K562 (cell line): ENCODE results near the gene KLHL24. TPM values are rescaled to one million over a fixed set of nuclear protein-coding genes. Genes with fewer than 3 reads are reported as not detected.
A peak's percentile ranks its signal among the peaks of the same experiment; 100 is the strongest.

Source experiments
- ATAC-seq: fragments of 200-7000 bp; cut with Tn5 transposase; 3 replicates; pipeline ENCODE4 v1.9.1; 2020; ENCODE audit warnings: moderate library complexity
- BruUV-seq: library from RNA; stranded (reverse); fragments of 400-500 nt; replicated peaks from 2 replicates; lab custom pipeline; 2021; lab: Mats Ljungman, UMichigan
- CTCF ChIA-PET: fragments of 300-600 bp; formaldehyde crosslinking; extraction: SDS; loops from one replicate; lab custom pipeline; 2021; ENCODE audit warnings: low intra/inter-chr PET ratio; lab: Yijun Ruan, JAX
- POLR2A ChIA-PET: fragments of 300-600, 350-650 bp; sonication (Branson Sonifier 250); formaldehyde crosslinking; extraction: SDS; loops from one replicate; lab custom pipeline; 2021; ENCODE audit warnings: antibody characterized with exemption, inconsistent platforms; lab: Yijun Ruan, JAX
- DNase-seq, 4 experiments: peaks; one replicate each; pipeline versions ENCODE4 v3.0.0 to v3.0.0-alpha.2; 2011 to 2018; ENCODE audit warnings: low spot score in 3 of 4, mixed read lengths in 3 of 4; ENCODE audit errors: extremely low read depth in 1 of 4
- FAIRE-seq: peaks from 2 replicates; lab custom pipeline; 2011; peaks lifted over from hg19 to GRCh38; lab: Jason Lieb, UNC
- H2AFZ ChIP-seq: 2 replicates; pipeline ENCODE4 v1.6.0; 2011; ENCODE audit warnings: low read depth, low read length, control low read depth, inconsistent platforms
- H3K27ac ChIP-seq: fragments of 200-600 bp; 3 replicates; pipeline ENCODE4 v1.8.0; 2011; ENCODE audit warnings: low read depth, mild to moderate bottlenecking, control low read depth, inconsistent platforms, low read length, moderate library complexity, mixed read lengths; ENCODE audit errors: extremely low read depth
- H3K27me3 ChIP-seq, 2 experiments: fragments of 300-600 bp in 1 of 2; 2 replicates in 1 of 2; 3 replicates in 1 of 2; pipeline versions ENCODE4 v1.6.0 to v1.8.0; 2011; ENCODE audit warnings: inconsistent platforms in 2 of 2, low read length in 2 of 2, mild to moderate bottlenecking in 1 of 2, mixed read lengths in 1 of 2, moderate library complexity in 1 of 2; ENCODE audit not compliant: control insufficient read depth in 2 of 2, insufficient read depth in 2 of 2
- H3K36me3 ChIP-seq: fragments of 300-600 bp; 3 replicates; pipeline ENCODE4 v1.8.0; 2011; ENCODE audit warnings: mild to moderate bottlenecking, low read length, inconsistent platforms; ENCODE audit not compliant: control insufficient read depth, insufficient read depth
- H3K4me1 ChIP-seq, 2 experiments: fragments of 200-600 bp in 1 of 2; replicated peaks in 1 of 2; 2 replicates in 1 of 2; 3 replicates in 1 of 2; pipeline versions ENCODE4 v1.5.1 to v1.8.0; 2011; ENCODE audit warnings: inconsistent platforms in 2 of 2, low read length in 2 of 2, mild to moderate bottlenecking in 1 of 2, mixed read lengths in 1 of 2, moderate library complexity in 1 of 2; ENCODE audit not compliant: control insufficient read depth in 2 of 2, insufficient read depth in 2 of 2
- H3K4me2 ChIP-seq: 2 replicates; pipeline ENCODE4 v1.6.1; 2011; ENCODE audit warnings: low read length, control low read depth, inconsistent platforms, mixed read lengths; ENCODE audit not compliant: insufficient read depth
- H3K4me3 ChIP-seq: fragments of 200-600 bp; sonication (generic), shearing (Covaris generic); 2 replicates; pipeline ENCODE4 v1.5.1; 2016; ENCODE audit warnings: control low read depth, inconsistent platforms
- H3K79me2 ChIP-seq: fragments of 200-600 bp; 3 replicates; pipeline ENCODE4 v1.8.0; 2011; ENCODE audit warnings: low read length, inconsistent platforms; ENCODE audit not compliant: control insufficient read depth, insufficient read depth
- H3K9ac ChIP-seq, 2 experiments: 2 replicates each; pipeline versions ENCODE4 v1.6.0 to v1.6.1; 2011; ENCODE audit warnings: low read depth in 2 of 2, low read length in 2 of 2, control low read depth in 1 of 2, inconsistent platforms in 1 of 2, mild to moderate bottlenecking in 1 of 2, mixed read lengths in 1 of 2; ENCODE audit not compliant: insufficient read depth in 1 of 2
- H3K9me1 ChIP-seq: one replicate; pipeline ENCODE4 v1.6.0; 2011; ENCODE audit warnings: inconsistent platforms, mild to moderate bottlenecking, low read length, moderate library complexity; ENCODE audit not compliant: control insufficient read depth, insufficient read depth
- H3K9me3 ChIP-seq: replicated peaks from 2 replicates; pipeline ENCODE4 v1.5.1; 2011; ENCODE audit warnings: low read depth, low read length, inconsistent platforms; ENCODE audit not compliant: control insufficient read depth, insufficient read depth
- H4K20me1 ChIP-seq: replicated peaks from 2 replicates; pipeline ENCODE4 v1.6.1; 2011; ENCODE audit warnings: low read length, inconsistent platforms, mixed read lengths; ENCODE audit not compliant: control insufficient read depth, insufficient read depth
- ARID2 ChIP-seq: fragments of 450-650 bp; IDR thresholded peaks from 2 replicates; pipeline ENCODE4 v1.6.1; 2017; ENCODE audit warnings: antibody characterized with exemption, mild to moderate bottlenecking
- BACH1 ChIP-seq: fragments of 200-800 bp; sonication (Bioruptor generic); IDR thresholded peaks from 2 replicates; pipeline ENCODE4 v1.6.1; 2016; ENCODE audit warnings: missing genetic modification characterization, missing compliant biosample characterization
- CTCF ChIP-seq, 3 experiments: IDR thresholded peaks in 2 of 3; conservative IDR thresholded peaks in 1 of 3; 2 replicates each; pipeline ENCODE4 v1.5.1; 2011 to 2012; ENCODE audit warnings: low read length in 3 of 3, mild to moderate bottlenecking in 3 of 3, control low read depth in 2 of 3, improper control_type of control experiment in 1 of 3, inconsistent platforms in 1 of 3, low read depth in 1 of 3, mixed read lengths in 1 of 3, moderate library complexity in 1 of 3; ENCODE audit not compliant: insufficient read depth in 2 of 3
- E2F4 ChIP-seq: sonication (generic); formaldehyde crosslinking; IDR thresholded peaks from 2 replicates; pipeline ENCODE4 v1.8.0; 2022; ENCODE audit warnings: mild to moderate bottlenecking, low read depth, missing genetic modification reagents
- E2F8 ChIP-seq: fragments of 450-650 bp; IDR thresholded peaks from 2 replicates; pipeline ENCODE4 v1.7.1; 2018; ENCODE audit warnings: mild to moderate bottlenecking, low read depth; ENCODE audit not compliant: partially characterized antibody
- EP300 ChIP-seq: IDR thresholded peaks from 2 replicates; pipeline ENCODE4 v1.6.1; 2012; ENCODE audit warnings: low read length, improper control_type of control experiment
- GABPB2 ChIP-seq: fragments of 250-450 bp; sonication (Bioruptor Pico); conservative IDR thresholded peaks from 2 replicates; pipeline ENCODE4 v1.5.1; 2021; ENCODE audit warnings: mild to moderate bottlenecking
- HMBOX1 ChIP-seq: sonication (generic); IDR thresholded peaks from 2 replicates; pipeline ENCODE4 v1.6.1; 2016
- KDM4B ChIP-seq, 2 experiments: fragments of 450-650 bp in 1 of 2; sonication (generic) in 1 of 2; IDR thresholded peaks; 2 replicates each; pipeline ENCODE4 v1.6.1; 2016 to 2017; ENCODE audit warnings: borderline replicate concordance in 2 of 2, antibody characterized with exemption in 1 of 2, low read depth in 1 of 2, mild to moderate bottlenecking in 1 of 2
- KLF1 ChIP-seq: fragments of 450-650 bp; IDR thresholded peaks from 2 replicates; pipeline ENCODE4 v1.6.1; 2016; ENCODE audit warnings: missing genetic modification characterization, missing compliant biosample characterization
- LARP7 ChIP-seq: fragments of 450-650 bp; IDR thresholded peaks from 2 replicates; pipeline ENCODE4 v1.6.1; 2016
- WGBS: fragments of 100-300 bp; shearing (Covaris generic); methylation state at CpG from one replicate; pipeline ENCODE4 v1.1.6; 2016; ENCODE audit warnings: low coverage, mixed read lengths; ENCODE audit not compliant: insufficient coverage; ENCODE audit errors: missing lambda C conversion rate; 5-methylcytosine and 5-hydroxymethylcytosine counted together
- in situ Hi-C: fragments of 300-500 bp; cut with MboI; formaldehyde crosslinking; loops from 4 replicates; pipeline ENCODE4 v1.15.0; 2018; ENCODE audit warnings: inconsistent platforms, mixed read lengths
- intact Hi-C: fragments of 100-400 bp; cut with micrococcal nuclease; formaldehyde crosslinking; loops from 2 replicates; pipeline ENCODE4 v1.14.2; 2022
- polyA plus RNA-seq, 8 experiments: library from polyadenylated mRNA; depleted of rRNA in 4 of 8; stranded (reverse) in 5 of 8; unstranded in 3 of 8; fragments of >200 nt; fragmentation: Nextera tagmentation in 2 of 8; fragmentation: Illumina TruSeq in 1 of 8; extraction: Ambion mirVana in 2 of 8; extraction: Trizol in 1 of 8; gene quantifications; 2 replicates each; pipeline versions ENCODE4 v1.2.1 to v1.2.3, GENCODE V29; 2011 to 2014; ENCODE audit warnings: inconsistent platforms in 1 of 8, missing spikeins in 1 of 8
- total RNA-seq, 7 experiments: library from RNA; depleted of rRNA in 6 of 7; stranded (reverse); fragments of >200 nt in 6 of 7; fragmentation: Illumina TruSeq in 2 of 7; extraction: Trizol in 2 of 7; gene quantifications; 2 replicates each; pipeline versions ENCODE4 v1.2.1 to v1.2.3, GENCODE V29; 2011 to 2021; ENCODE audit warnings: low replicate concordance in 1 of 7

Gene KLHL24
- total and polyA plus RNA-seq, 9 of the 15 experiments (the other 6 are each of a cell fraction or from before 2014, with no cell fraction given), result 3.3 to 21.2 (median 14.2) TPM

GRCh38 chr3:183698318-183698751, 62.9 kb downstream of the KLHL24 start (continued):
- TF ChIP-seq EP300 (no peak), KDM4B (IDR thresholded peaks at IDR 0.05; ENCODE audit: borderline replicate concordance in 2 of 2, low read depth in 1 of 2) (no peak), KLF1 (tag) (no peak), HMBOX1 (no peak)

GRCh38 chr3:183698756-183699155, 63.3 kb downstream of the KLHL24 start:
- H3K36me3 ChIP-seq, result peaks cover 8% of the 10 kb centered on the region; the same call in 2 of the 3 replicates
- H3K9me1 ChIP-seq, result no peaks in the 10 kb centered on the region
- FAIRE-seq, result no peak
- peak overlapping the region; percentile 87; the same call in 1 of the 3 replicates for H3K27ac ChIP-seq
- BruUV-seq, result no TSS peak
- no peak overlapping the region for H2AFZ ChIP-seq
- no peaks in the 10 kb centered on the region for H3K27me3 ChIP-seq
- ATAC-seq, result peak; percentile 43; the same call in 2 of the 3 replicates
- H3K4me2 ChIP-seq, result peak overlapping the region; percentile 92
- peaks cover 60% of the 10 kb centered on the region for H3K79me2 ChIP-seq
- under 1% methylated on average over 9 of the region's 9 CpGs for WGBS
- ChIA-PET POLR2A (interaction anchor here (0.5 to 1.0 kb wide), 2 partner anchors 10 to 61 kb away, joined by 3 read pairs; no protein-coding TSS in a partner anchor), CTCF (no interaction called here)
- H3K9me3 ChIP-seq, result no peaks in the 10 kb centered on the region
- peak in 2 of 4 experiments; percentile 27 to 37 for DNase-seq
- peak overlapping the region; percentile 99 for H3K4me3 ChIP-seq
- H3K4me1 ChIP-seq, result peaks cover 5 to 17% of the 10 kb centered on the region in 2 experiments; a peak in 3 of 5 replicates
- intact Hi-C loops, result no loop called here
- H4K20me1 ChIP-seq, result peaks cover 5% of the 10 kb centered on the region
- H3K9ac ChIP-seq, result peak overlapping the region; percentile 13 to 85; a peak in 3 of 4 replicates
- in situ Hi-C loops, result no loop called here
- peak; percentile 54; the same call in 1 of the 2 replicates for TF ChIP-seq BACH1 (tag)
- TF ChIP-seq E2F4, result no peak
- peak; percentile 53 for TF ChIP-seq E2F8
- TF ChIP-seq GABPB2, result no peak
- no peak for TF ChIP-seq LARP7
- 0 out of 6 replicates have a peak, but pooled peaks of 1 of the 3 experiments have one; percentile 3 for TF ChIP-seq CTCF (IDR thresholded peaks at IDR 0.05 in 2 of 3, conservative IDR thresholded peaks at IDR 0.05 in 1 of 3; ENCODE audit: insufficient read depth in 2 of 3, low read depth in 1 of 3, low read length in 3 of 3)
- 0 out of 2 replicates have a peak, but pooled peaks have one; percentile 34 for TF ChIP-seq ARID2
